ENCODE data around the gene TMX1.

DNA sequence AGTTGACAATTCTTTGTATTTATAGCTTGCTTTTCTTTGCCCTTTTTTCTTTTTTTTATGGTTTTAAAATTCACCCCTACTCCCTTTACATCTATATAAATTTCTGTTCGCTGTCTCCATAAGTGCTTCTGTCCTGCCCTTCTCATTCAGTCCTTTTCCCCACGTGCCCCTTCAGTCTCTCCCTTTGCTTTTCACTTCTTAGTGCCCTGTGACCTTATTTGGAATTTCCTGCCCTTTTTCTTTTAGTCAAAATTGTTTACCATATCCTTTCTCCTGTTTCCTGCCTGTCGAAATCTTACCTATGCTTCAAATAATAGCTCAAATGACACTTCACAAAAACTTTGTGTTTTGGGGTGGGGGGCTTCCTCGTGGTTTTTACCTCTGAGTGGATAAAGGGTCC lies 6.0 kb downstream of the TMX1 start:
- TF ChIP-seq, protein P1, sequence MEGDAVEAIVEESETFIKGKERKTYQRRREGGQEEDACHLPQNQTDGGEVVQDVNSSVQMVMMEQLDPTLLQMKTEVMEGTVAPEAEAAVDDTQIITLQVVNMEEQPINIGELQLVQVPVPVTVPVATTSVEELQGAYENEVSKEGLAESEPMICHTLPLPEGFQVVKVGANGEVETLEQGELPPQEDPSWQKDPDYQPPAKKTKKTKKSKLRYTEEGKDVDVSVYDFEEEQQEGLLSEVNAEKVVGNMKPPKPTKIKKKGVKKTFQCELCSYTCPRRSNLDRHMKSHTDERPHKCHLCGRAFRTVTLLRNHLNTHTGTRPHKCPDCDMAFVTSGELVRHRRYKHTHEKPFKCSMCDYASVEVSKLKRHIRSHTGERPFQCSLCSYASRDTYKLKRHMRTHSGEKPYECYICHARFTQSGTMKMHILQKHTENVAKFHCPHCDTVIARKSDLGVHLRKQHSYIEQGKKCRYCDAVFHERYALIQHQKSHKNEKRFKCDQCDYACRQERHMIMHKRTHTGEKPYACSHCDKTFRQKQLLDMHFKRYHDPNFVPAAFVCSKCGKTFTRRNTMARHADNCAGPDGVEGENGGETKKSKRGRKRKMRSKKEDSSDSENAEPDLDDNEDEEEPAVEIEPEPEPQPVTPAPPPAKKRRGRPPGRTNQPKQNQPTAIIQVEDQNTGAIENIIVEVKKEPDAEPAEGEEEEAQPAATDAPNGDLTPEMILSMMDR (IDR thresholded peaks at IDR 0.05), result no peak
- TF ChIP-seq EP300 (IDR thresholded peaks at IDR 0.05), result no peak

Data from suprapubic skin (tissue), 3 donors.